HepG2 (cell line): ENCODE measurements around the gene OCSTAMP. TPM values are rescaled to one million over a fixed set of nuclear protein-coding genes. Genes with fewer than 3 reads are reported as not detected.
A peak's percentile ranks its signal among the peaks of the same experiment; 100 is the strongest.

ENCODE experiments used
- CENPT ChIP-seq: sonication (generic); formaldehyde crosslinking; IDR thresholded peaks from 2 replicates; pipeline ENCODE4 v1.8.0; 2022; ENCODE audit warnings: low read depth, mild to moderate bottlenecking, moderate library complexity, missing genetic modification reagents
- KMT2A ChIP-seq: sonication (generic); formaldehyde crosslinking; IDR thresholded peaks from 2 replicates; pipeline ENCODE4 v1.4.0; 2020; ENCODE audit warnings: missing genetic modification reagents
- NFKBIZ ChIP-seq: IDR thresholded peaks from 2 replicates; pipeline ENCODE4 v1.6.1; 2018; ENCODE audit warnings: missing genetic modification reagents, missing compliant biosample characterization
- PCBP2 ChIP-seq: fragments of 200-400 bp; formaldehyde crosslinking; optimal IDR thresholded peaks from 2 replicates; pipeline ENCODE3; 2018; ENCODE audit warnings: low read length, low read depth; ENCODE audit not compliant: poor library complexity, severe bottlenecking
- PHF5A ChIP-seq: IDR thresholded peaks from one replicate; pipeline ENCODE4 v1.6.1; 2018; ENCODE audit warnings: low read depth, missing genetic modification reagents; ENCODE audit not compliant: unreplicated experiment
- SIN3B ChIP-seq: fragments of 150-350 bp; IDR thresholded peaks from 2 replicates; pipeline ENCODE4 v1.6.1; 2014; ENCODE audit warnings: low read length
- SOX13 ChIP-seq, 3 experiments: fragments of 450-650 bp in 1 of 3; sonication (generic) in 1 of 3; formaldehyde crosslinking in 1 of 3; IDR thresholded peaks in 2 of 3; conservative IDR thresholded peaks in 1 of 3; 2 replicates each; pipeline versions ENCODE4 v1.5.0 to v1.6.1; 2016 to 2020; ENCODE audit warnings: antibody characterized with exemption in 1 of 3, mild to moderate bottlenecking in 1 of 3, missing compliant biosample characterization in 1 of 3, missing genetic modification reagents in 1 of 3, moderate library complexity in 1 of 3
- ZNF333 ChIP-seq: sonication (generic); formaldehyde crosslinking; IDR thresholded peaks from 2 replicates; pipeline ENCODE4 v1.4.0; 2020; ENCODE audit warnings: mild to moderate bottlenecking, missing genetic modification reagents, borderline replicate concordance
- ZNF557 ChIP-seq: sonication (generic); formaldehyde crosslinking; IDR thresholded peaks from 2 replicates; pipeline ENCODE4 v1.4.0; 2020; ENCODE audit warnings: missing genetic modification reagents
- polyA plus RNA-seq, 8 experiments: library from polyadenylated mRNA; depleted of rRNA in 3 of 8; stranded (reverse) in 7 of 8; unstranded in 1 of 8; fragments of >200 nt; fragmentation: Illumina TruSeq in 4 of 8; extraction: Trizol in 4 of 8; gene quantifications; 2 replicates each; pipeline versions ENCODE4 v1.2.1 to v1.2.3, GENCODE V29; 2011 to 2016; ENCODE audit warnings: low read depth in 4 of 8, missing spikeins in 1 of 8, mixed read lengths in 1 of 8; ENCODE audit not compliant: insufficient read depth in 1 of 8
- total RNA-seq, 5 experiments: library from RNA; depleted of rRNA; stranded (reverse); fragments of >200 nt; fragmentation: Illumina TruSeq; extraction: Trizol; gene quantifications; 2 replicates each; pipeline ENCODE4 v1.2.3, GENCODE V29; 2016; ENCODE audit warnings: low read depth in 1 of 5
- TF ChIP-seq, protein P1 (sequence below): sonication (generic); formaldehyde crosslinking; IDR thresholded peaks from 2 replicates; pipeline ENCODE4 v1.4.0; 2020; ENCODE audit warnings: missing genetic modification reagents, mild to moderate bottlenecking, borderline replicate concordance
- TF ChIP-seq, protein P2 (sequence below): sonication (generic); formaldehyde crosslinking; IDR thresholded peaks from 2 replicates; pipeline ENCODE4 v1.5.1; 2020; ENCODE audit warnings: missing genetic modification reagents, mild to moderate bottlenecking, borderline replicate concordance
- TF ChIP-seq, protein P3 (sequence below): sonication (generic); formaldehyde crosslinking; IDR thresholded peaks from 2 replicates; pipeline ENCODE4 v1.8.1; 2023; ENCODE audit warnings: mild to moderate bottlenecking, missing genetic modification reagents, borderline replicate concordance
- TF ChIP-seq, protein P4 (sequence below): IDR thresholded peaks from 2 replicates; pipeline ENCODE4 v1.6.1; 2012; ENCODE audit warnings: low read depth, low read length, improper control_type of control experiment
- TF ChIP-seq, protein P5 (sequence below): sonication (generic); formaldehyde crosslinking; IDR thresholded peaks from 2 replicates; pipeline ENCODE4 v1.4.0; 2020; ENCODE audit warnings: mild to moderate bottlenecking, missing genetic modification reagents
- TF ChIP-seq, protein P6 (sequence below): IDR thresholded peaks from 2 replicates; pipeline ENCODE4 v1.6.1; 2016; ENCODE audit warnings: control low read depth
- TF ChIP-seq, protein P7 (sequence below): sonication (generic); formaldehyde crosslinking; IDR thresholded peaks from 2 replicates; pipeline ENCODE4 v1.4.0; 2020; ENCODE audit warnings: missing genetic modification reagents

Gene OCSTAMP
- total and polyA plus RNA-seq, 2 of the 13 experiments (the other 11 are each of a cell fraction or from before 2014, with no cell fraction given), result not detected

DNA sequence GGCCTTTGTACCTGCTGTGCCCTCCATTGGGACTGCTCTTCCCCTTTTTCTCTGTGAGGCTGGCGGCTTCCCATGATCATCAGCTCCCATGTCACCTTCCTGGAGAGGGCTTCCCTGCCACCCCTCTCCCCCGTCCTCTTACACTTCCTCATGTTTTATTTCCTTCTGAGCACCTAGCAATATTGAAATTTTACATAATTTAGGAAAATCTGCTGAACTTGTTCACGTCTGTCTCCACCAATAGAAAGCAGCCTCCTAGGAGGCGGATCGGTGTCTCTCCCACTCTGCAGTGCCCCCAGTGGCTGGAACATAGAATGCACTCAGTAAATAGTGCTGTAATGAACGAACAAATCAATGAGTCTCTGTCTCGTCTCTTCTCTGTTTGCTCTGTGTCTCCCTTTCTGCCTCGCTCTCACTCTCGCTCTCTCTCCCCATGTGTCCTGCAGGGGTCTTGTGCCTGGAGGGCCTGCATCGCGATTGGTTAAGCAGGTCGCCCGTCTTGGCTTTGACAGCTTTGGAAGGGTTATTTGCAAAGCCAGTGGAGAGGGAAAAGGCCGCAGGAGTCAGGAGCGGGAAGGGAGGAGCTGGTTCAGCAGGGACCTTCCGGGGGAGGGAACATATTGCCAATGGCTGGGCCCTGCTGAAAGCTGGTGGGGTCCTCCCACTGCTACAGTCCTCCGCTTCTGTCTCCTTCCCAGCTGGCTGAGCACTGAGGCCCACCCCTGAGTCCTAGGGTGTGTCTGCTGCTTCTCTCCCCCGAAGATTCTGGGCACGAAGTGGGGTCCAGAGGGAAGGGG, 12.1 kb upstream of the OCSTAMP start (continued):
- TF ChIP-seq, protein P1, sequence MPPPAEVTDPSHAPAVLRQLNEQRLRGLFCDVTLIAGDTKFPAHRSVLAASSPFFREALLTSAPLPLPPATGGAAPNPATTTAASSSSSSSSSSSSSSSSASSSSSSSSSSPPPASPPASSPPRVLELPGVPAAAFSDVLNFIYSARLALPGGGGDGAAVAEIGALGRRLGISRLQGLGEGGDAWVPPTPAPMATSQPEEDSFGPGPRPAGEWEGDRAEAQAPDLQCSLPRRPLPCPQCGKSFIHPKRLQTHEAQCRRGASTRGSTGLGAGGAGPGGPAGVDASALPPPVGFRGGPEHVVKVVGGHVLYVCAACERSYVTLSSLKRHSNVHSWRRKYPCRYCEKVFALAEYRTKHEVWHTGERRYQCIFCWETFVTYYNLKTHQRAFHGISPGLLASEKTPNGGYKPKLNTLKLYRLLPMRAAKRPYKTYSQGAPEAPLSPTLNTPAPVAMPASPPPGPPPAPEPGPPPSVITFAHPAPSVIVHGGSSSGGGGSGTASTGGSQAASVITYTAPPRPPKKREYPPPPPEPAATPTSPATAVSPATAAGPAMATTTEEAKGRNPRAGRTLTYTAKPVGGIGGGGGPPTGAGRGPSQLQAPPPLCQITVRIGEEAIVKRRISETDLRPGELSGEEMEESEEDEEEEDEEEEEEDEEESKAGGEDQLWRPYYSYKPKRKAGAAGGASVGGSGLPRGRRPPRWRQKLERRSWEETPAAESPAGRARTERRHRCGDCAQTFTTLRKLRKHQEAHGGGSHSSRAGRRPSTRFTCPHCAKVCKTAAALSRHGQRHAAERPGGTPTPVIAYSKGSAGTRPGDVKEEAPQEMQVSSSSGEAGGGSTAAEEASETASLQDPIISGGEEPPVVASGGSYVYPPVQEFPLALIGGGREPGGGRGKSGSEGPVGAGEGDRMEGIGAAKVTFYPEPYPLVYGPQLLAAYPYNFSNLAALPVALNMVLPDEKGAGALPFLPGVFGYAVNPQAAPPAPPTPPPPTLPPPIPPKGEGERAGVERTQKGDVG, result 0 out of 2 replicates have a peak, but pooled peaks have one; percentile 23
- no peak for TF ChIP-seq PCBP2
- TF ChIP-seq ZNF333, result no peak; the same call in 1 of the 2 replicates
- TF ChIP-seq KMT2A (CRISPR knock-in tag), result 0 out of 2 replicates have a peak, but pooled peaks have one; percentile 35
- TF ChIP-seq, protein P2, sequence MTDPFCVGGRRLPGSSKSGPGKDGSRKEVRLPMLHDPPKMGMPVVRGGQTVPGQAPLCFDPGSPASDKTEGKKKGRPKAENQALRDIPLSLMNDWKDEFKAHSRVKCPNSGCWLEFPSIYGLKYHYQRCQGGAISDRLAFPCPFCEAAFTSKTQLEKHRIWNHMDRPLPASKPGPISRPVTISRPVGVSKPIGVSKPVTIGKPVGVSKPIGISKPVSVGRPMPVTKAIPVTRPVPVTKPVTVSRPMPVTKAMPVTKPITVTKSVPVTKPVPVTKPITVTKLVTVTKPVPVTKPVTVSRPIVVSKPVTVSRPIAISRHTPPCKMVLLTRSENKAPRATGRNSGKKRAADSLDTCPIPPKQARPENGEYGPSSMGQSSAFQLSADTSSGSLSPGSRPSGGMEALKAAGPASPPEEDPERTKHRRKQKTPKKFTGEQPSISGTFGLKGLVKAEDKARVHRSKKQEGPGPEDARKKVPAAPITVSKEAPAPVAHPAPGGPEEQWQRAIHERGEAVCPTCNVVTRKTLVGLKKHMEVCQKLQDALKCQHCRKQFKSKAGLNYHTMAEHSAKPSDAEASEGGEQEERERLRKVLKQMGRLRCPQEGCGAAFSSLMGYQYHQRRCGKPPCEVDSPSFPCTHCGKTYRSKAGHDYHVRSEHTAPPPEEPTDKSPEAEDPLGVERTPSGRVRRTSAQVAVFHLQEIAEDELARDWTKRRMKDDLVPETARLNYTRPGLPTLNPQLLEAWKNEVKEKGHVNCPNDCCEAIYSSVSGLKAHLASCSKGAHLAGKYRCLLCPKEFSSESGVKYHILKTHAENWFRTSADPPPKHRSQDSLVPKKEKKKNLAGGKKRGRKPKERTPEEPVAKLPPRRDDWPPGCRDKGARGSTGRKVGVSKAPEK (CRISPR knock-in tag), result peak; percentile 33; the same call in 1 of the 2 replicates
- TF ChIP-seq, protein P3, sequence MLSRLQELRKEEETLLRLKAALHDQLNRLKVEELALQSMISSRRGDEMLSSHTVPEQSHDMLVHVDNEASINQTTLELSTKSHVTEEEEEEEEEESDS (CRISPR knock-in tag), result 0 out of 2 replicates have a peak, but pooled peaks have one; percentile 61
- TF ChIP-seq, protein P4, sequence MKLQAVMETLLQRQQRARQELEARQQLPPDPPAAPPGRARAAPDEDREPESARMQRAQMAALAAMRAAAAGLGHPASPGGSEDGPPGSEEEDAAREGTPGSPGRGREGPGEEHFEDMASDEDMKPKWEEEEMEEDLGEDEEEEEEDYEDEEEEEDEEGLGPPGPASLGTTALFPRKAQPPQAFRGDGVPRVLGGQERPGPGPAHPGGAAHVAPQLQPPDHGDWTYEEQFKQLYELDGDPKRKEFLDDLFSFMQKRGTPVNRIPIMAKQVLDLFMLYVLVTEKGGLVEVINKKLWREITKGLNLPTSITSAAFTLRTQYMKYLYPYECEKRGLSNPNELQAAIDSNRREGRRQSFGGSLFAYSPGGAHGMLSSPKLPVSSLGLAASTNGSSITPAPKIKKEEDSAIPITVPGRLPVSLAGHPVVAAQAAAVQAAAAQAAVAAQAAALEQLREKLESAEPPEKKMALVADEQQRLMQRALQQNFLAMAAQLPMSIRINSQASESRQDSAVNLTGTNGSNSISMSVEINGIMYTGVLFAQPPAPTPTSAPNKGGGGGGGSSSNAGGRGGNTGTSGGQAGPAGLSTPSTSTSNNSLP, result peak; percentile 96
- TF ChIP-seq, protein P5, sequence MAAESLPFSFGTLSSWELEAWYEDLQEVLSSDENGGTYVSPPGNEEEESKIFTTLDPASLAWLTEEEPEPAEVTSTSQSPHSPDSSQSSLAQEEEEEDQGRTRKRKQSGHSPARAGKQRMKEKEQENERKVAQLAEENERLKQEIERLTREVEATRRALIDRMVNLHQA (CRISPR knock-in tag), result 0 out of 2 replicates have a peak, but pooled peaks have one; percentile 45
- no peak for TF ChIP-seq NFKBIZ (CRISPR knock-in tag)
- TF ChIP-seq, protein P6, sequence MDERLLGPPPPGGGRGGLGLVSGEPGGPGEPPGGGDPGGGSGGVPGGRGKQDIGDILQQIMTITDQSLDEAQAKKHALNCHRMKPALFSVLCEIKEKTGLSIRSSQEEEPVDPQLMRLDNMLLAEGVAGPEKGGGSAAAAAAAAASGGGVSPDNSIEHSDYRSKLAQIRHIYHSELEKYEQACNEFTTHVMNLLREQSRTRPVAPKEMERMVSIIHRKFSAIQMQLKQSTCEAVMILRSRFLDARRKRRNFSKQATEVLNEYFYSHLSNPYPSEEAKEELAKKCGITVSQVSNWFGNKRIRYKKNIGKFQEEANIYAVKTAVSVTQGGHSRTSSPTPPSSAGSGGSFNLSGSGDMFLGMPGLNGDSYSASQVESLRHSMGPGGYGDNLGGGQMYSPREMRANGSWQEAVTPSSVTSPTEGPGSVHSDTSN, result peak; percentile 83
- TF ChIP-seq, protein P7, sequence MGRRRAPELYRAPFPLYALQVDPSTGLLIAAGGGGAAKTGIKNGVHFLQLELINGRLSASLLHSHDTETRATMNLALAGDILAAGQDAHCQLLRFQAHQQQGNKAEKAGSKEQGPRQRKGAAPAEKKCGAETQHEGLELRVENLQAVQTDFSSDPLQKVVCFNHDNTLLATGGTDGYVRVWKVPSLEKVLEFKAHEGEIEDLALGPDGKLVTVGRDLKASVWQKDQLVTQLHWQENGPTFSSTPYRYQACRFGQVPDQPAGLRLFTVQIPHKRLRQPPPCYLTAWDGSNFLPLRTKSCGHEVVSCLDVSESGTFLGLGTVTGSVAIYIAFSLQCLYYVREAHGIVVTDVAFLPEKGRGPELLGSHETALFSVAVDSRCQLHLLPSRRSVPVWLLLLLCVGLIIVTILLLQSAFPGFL (CRISPR knock-in tag), result peak; percentile 82; the same call in 1 of the 2 replicates
- no peak for TF ChIP-seq CENPT (CRISPR knock-in tag)
- no peak for TF ChIP-seq SIN3B
- no peak for TF ChIP-seq ZNF557 (CRISPR knock-in tag)
- peak; percentile 91 for TF ChIP-seq PHF5A
- no peak for TF ChIP-seq SOX13 (IDR thresholded peaks at IDR 0.05)
- peak in 1 of 2 experiments; percentile 56; a peak in 1 of 4 replicates for TF ChIP-seq SOX13 (CRISPR knock-in tag; conservative IDR thresholded peaks at IDR 0.05 in 1 of 2, IDR thresholded peaks at IDR 0.05 in 1 of 2)
